ENCODE data around the gene ADCY3. TPM values are rescaled to one million over a fixed set of nuclear protein-coding genes. Genes with fewer than 3 reads are reported as not detected.

The ADCY3 gene
- total RNA-seq, 1 experiment from 2014 or later = 36.8 TPM

DNA sequence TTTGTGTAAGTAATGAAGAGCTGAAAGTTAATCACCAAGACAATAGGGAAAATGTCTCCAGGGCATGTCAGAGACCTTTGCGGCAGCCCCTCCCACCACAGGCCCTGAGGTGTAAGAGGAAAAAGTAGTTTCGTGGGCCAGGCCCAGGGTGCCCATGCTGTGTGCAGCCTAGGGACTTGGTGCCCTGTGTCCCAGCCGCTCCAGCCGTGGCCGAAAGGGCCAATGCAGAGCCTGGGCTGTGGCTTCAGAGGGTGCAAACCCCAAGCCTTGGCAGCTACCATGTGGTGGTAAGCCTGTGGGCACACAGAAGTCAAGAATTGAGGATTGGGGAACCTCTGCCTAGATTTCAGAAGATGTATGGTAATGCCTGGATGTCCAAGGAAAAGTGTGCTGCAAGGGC is 74.3 kb downstream of the ADCY3 start:
- no peak for DNase-seq (ENCODE audit: low spot score)

DNA sequence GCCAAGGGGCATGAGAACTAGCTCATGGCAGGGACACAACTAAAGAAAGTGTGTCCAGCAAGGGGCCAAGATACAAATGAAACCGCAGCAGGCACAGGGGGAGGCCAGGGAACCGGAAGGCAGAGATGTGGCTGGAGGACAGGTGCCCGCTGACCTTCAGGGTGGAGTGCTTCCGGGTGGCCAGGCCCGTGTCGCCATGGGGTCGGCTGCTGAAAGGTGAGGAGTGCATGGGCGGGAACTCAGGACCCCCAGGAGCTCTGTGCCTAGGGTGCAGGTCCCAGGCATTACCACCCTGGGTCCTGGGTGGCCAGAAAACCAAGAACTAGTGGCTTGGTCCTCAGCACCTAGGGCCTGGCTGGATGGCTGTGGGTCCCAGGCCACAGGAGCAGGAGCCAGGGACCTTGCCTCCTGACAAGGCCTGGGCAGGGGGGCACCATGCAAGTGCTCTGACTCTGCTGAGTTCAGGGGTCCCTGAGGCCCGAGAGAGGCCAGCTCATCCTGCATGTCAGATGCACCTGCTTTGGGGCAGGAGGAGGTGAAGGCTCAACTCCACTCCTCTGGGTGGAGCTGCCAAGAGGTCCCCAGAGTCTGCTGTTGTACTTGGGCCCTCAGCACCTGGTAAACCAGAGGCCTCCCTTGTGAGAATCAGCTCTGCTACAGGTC is 75.9 kb downstream of the ADCY3 start:
- DNase-seq (ENCODE audit: low spot score) = no peak

DNA sequence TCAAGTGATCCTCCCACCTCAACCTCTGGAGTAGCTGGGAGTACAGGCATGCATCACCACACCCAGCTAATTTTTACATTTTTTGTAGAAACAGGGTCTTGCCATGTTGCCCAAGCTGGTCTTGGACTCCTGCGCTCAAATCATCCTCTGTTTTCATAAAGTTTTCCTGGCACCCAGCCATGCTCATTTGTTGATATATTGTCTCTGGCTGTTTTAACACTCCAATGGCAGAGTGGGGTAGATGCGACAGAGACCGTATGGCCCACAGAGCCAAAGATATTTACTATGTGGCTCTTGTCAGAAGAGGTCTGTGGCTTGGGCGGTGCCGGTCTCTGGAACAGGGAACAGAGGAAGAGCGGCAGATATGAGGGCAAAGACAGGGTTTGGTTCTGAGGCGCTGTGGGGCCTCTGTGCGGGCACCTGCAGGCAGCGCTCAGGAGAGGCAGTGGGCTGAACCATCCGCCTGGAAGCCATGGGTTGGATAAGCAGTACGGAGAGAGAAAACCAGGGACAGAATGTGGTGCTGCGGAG is 76.6 kb downstream of the ADCY3 start:
- DNase-seq (ENCODE audit: low spot score) = no peak

DNA sequence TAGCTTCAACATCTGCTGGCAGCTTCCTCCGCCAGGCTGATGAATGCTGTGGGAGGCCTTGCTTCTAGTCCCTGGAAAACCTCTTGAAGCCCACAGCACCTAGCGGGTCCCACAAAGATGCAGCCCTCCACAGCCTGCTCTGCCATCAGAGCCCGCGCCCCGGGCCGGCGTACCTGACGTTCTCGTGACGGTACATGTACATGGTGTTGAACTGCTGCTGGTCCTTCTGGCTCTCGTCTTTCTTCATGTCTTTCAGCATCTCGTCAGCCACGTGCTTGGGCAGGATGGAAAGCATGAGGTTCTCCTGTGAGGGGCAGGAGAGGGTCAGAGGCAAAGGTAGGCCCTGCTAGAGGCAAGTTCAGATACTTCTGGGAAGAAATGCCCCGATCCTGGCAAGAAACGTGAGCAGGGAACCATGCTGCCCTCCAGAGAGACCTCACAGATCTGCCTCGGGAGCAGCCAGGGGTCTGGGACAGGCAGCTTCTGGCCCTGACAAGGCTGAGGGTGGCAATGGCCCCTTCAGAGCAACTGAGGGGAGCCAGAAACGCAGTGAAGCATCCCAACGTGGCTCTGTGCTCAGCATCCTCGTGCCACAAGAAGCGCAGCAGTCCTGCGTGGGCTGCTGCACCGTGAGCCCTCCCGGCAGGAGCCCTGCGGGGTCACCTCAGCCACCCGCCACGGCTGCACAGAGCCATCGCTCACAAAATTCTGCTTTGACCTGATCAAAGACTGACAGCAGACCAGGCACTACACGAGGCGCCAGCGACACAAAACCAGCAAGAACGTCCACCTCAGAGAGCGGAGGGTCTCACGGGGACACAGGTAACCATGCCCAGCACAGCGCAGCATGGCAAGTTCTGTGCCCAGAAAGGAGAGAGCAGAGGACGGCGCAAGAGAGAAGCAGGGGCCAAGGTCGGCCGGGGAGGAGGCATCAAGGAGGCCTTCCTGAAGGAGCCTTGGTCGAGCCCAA is 77.7 kb downstream of the ADCY3 start:
- no peak for DNase-seq (ENCODE audit: low spot score)

DNA sequence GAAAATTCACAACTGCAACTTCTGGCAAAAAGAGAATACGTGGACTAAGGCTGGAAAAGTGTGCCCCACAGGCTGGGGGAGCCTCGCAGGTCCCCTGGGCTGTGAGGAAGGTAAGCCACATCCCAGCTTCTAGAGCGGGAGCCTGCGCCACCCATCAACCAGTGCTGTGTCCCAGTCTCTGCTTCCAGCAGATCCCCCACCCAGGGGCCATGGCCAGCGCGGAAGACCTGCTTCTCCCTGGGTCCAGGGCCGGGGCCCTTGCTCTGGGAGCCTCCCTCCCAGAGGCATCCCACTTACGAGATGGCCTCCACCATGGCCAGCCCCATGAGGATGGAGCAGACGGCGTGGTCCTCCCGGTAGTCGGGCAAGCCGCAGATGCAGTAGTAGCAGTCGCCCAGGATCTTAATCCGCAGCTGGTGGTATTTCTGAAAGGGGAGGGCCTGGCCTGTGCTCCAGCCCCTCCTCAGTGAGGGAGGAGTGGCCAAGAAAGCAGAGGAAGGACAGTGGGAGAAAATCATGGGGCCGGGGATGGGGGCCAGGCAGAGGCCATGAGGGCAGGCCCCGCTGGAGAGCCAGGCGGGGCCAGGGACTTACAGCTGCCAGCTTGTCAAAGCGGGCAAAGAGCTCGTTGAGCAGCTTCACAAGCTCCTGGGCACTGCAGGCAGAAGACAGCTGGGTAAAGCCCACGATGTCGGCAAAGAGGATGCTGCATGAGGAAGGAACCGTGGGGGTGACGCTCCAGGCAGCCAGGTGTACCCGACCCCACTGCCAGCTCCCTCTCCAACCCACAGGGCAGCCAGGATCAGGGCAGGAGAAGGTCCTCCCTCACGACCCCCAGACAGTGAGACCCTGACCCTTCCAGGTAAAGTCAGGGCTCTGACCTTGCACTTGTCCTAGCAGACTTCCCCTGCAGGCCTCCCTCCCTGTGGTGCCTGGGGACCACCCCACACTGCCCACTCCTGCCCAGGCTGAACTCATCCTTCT is 78.8 kb downstream of the ADCY3 start:
- no peak for DNase-seq (ENCODE audit: low spot score)

DNA sequence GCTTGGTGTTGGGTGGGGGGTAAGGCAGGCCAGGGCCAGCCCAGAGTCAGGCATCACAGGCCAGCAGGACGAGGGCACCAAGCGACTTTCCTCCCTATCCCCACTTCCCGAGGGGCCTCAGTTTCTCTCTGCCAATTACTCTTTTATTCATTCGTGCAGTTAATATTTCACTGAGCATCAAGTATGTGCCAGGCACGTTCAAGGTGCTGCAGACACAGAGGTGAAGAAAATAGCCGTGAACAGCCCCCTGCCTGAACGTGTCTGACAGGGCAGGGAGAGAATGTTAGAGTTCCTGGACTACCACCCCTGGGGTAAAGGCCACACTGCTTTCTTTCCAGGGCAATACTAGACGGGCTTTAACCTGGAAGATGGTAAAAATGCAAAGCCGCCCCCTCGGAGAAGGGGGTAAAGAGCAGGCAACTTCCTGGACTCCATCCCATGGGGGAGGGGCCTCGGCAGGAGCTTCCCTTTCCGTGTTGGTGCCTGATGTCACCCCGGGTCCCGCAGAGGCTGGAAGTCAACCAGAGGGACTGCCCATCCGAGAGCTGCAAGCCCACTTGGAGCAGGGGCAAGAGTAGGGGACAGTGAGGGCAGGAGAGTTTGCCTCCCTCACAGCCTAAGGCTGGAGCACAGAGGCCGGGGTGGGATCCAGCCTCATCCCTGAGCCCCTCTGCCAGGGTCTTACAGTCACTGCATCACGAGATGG is 79.7 kb downstream of the ADCY3 start:
- no peak for DNase-seq (ENCODE audit: low spot score)

DNA sequence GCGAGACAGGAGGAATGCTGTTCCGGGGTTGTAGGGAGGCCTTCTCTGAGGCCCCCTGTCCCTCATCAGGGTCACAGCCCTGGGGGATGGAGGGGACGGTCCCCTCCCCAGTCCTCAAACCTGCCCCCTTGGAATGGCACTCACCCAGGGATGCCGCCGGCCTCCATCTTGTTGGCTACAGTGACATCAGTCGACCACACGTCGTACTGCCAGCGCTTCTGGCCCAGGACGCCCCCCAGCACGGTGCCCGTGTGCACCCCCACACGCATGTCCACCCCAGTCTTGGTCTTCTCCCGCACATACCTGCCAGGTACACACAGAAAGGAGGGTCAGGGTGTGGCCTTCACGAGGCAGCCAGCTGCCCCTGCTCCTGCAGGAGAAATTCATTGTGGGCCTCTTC is 80.3 kb downstream of the ADCY3 start:
- DNase-seq (ENCODE audit: low spot score) = no peak

DNA sequence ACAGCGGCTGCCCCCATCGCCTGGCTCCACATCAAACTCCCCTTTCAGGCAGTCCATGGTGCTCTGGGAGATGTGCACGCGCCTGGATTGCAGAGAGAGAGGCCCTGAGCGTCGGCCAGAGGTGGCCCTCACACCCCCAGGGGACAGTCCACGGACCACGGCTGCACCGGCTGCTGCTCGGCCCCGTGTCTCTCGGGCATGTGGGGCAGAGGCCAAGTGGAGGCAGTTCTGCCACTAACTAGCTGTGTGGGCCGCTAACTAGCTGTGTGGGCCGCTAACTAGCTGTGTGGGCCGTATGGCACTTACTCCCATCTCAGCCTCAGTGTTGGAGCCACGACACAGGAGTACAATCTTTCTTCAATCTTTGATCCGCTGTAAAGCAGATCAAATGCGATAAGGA is 81.5 kb downstream of the ADCY3 start:
- no peak for DNase-seq (ENCODE audit: low spot score)

DNA sequence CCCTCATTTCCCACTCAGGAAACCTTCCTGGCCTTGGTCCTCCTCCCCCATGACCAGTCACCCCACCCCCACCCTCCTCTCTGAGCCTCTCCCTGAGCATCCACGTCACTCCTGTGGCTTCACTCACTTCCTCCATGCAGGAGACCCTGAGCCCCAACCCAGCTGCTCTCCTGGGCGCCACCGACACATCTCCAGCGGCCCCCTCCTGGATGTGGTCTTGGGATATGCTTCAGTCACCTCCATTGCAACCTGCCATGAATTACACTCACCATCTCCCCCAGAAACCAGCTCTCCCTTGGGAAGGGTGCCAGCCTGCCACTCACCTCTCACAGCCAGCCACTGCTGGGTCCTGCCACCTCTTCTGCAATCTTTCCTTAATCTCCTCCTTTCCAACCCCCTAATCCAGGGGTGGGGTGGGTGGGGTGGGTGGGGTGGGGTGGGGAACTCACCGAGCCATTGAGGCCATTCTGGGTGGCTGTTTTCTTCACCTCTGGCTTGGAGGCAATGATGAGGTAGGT is 82.0 kb downstream of the ADCY3 start:
- no peak for DNase-seq (ENCODE audit: low spot score)

DNA sequence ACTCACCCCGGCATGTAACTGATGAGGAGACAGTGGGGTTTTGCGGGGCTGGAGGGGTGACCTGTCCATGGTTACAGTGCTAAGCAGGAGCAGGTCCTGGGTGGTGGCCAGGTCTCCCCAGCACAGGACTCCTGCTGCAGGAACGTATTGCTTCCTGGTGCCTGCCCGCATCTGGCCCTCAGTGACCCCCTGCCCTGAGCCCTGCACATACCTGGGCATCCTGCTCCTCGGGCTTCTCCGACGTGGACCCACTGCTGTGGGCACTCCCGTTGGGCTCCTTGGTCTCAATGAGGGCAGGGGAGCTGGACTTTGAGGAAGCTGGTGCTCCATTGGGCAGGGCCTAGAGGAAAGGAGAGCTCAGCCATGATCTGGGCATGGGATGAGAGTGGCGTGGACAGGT is 83.3 kb downstream of the ADCY3 start:
- DNase-seq (ENCODE audit: low spot score) = no peak

DNA sequence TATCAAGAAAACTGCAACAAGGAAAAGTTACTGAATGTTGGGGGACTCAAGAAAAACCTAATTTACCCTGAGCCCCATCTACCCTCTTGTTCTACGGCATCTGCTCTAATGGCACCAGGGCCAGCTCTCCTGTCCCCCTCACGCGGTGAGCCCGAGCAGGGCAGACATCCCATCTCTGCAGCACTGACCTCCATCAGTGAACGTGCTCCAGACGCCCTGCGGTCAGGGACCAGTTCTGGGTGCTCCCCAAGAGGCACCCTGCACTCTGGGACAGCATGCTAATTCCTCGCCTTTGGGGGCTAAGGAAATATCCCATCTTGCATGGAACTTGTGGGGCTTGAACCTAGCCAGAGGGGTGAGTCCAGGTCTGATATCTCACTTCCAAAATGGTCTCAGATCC is 83.8 kb downstream of the ADCY3 start:
- no peak for DNase-seq (ENCODE audit: low spot score)

DNA sequence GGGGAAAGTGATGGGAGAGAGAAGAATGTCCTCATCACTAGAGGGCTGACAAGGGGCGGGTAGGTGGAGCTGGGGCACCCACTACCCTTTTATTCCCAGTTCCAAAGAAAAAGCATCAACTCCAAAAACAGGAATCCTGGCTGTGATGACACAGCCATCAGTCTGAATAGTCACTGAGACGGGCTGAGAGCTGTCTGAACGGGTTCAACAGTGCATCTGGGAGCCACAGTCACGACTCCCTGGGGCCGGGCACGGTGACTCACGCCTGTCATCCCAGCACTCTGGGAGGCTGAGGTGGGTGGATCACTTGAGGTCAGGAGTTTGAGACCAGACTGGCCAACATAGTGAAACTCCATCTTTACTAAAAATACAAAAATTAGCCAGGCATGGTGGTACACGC is 84.6 kb downstream of the ADCY3 start:
- DNase-seq (ENCODE audit: low spot score) = peak; percentile 64

DNA sequence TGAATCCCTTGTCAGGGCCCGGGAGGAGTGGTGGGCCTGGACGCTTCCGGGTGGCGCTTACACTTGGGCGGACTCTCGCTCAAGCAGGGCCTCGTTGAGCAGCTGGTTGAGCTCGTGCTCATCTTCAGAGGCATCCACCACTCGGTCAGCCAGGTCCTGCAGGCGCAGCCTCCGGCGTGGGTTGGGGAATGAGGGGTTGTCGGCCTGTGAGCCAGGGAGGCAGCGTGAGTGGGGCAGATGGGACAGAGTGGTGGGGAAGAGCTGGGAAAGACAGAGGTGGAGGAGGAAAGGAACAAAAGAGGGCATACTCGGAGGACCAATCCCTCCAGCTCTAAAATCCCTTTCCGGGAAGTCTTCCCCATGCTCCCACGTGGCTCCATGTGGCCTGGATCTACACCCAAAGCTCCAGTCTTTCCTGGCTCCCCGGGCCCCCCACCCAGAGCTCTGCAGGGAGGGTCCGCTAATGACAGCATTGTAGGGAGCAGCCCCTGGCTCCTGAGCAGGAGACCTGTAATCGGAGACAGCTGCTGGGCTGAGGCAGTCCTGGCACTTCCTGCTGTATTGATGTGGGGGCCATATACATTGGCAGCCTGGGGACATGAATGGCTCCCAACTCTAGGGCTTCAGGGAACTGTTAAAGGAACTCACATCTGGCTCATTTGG is 85.2 kb downstream of the ADCY3 start:
- no peak for DNase-seq (ENCODE audit: low spot score)

DNA sequence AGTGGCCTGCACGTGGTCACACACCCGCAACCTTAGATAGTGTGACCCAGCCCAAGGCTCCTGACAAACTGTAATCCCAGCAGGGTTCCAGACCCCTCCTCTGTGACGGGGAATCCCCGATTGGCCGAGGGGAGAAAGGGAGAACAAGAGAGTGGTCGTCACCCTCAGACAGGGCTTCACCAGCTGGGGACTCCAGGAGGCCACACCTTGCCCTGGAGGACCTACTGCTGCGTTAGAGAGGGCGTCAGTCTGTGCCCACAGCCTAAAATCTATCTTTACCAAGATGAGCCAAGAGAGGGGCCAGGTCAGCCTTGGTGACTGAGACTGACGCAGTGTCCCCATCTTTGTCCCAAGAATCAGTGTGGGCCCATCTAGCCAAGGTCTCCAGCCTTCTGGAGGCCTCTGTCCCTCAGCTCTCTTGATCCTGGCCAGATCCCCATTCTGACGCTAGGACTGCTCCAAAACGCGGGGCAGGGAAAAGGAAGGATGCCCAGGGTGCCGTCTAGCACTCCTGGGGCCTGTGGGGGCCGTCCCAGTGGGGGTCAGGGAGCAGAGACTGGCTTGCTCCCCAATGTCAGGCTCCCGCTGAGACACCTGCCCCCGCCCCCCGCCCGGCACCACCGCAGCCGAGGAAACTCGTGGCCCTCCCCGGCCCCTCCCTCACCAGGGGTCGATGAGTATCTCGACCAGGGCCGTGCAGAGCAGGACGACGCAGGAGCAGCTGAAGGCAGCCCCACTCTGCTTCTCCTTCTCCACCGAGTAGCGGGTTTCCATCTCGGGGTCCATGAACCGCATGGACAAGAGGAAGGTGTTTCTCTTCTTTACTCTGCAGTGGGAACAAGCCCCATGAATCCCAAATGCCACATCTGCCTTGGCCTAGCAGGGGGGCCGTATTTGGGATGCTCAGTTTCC is 86.0 kb downstream of the ADCY3 start:
- DNase-seq (ENCODE audit: low spot score) = no peak

DNA sequence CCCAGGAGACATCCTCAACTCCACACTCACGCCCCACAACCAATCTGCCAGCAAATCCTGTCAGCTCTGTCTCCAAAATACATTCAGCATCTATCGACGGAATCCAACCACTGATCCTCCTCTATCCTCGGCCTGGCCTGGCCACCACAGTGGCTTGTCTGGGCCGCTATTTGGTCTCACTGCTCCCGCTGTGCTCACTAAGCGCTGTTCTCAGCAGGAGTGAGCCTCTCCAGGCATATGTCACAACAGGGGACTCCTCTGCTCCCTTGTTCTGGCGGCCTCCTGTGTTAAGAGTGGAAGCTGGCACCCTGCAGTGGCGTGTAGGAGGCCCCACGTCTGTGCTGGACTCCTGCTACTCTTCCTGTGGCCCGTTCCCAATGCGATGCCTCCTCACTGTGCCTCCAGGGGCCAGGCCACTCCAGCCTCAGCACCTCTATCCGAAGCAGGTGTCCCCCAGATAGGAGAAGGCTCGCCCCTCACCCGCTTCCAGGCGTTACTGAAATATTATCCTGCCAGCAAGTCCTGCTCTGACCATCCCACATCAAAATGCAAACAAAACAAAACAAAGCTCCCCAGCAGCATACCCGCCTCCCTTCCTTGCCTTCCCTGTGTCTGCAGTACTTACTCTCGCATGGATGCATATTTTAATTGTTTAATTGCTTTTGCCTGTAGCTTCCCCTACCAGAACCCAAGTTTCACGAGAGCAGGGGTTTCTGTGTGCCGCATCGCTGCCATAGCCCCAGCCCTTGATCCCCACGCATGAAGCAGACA is 86.9 kb downstream of the ADCY3 start:
- DNase-seq (ENCODE audit: low spot score) = no peak

DNA sequence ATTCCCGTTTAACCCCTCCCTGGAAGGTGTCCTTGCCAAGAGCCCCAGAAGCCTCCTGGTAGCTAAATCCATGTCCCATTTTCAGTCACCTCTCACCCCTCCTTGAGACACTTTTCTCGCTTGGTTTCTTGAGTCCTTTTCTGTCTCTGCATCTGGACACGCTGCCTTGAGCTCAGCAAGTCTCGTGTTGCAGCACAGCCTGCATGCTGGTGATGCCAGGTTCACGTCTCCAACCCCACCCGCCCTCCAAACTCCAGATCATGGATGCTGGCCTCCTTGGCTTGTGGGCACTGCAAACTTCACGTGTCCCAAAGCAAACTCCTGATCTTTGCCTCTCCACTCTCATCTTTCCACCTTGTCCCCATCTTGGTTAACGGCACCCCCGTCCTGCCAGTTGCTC is 87.5 kb downstream of the ADCY3 start:
- DNase-seq (ENCODE audit: low spot score) = no peak

DNA sequence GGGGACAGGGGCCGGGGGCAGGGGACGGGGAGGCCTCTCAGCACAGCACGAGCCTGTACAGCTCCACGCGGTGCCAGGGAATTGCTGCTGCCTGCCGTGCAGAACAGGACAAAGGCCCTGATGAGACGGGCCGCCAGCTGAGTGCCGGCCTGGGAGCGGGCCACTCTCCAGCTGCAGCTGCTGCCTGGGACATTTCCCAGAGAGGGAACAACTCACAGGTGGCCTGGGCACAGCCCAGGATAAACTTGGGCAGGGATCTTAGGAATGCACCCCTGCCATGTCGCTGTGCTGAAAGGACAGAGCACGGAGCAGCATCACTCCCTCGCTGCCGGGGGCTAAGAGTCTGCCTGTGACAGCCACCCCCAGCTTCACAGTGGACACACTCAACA is 88.0 kb downstream of the ADCY3 start:
- no peak for DNase-seq (ENCODE audit: low spot score)

Measured in A172 (cell line).